HG03280 (cell line): Measurements from ENCODE around the gene ATXN7L1.

Experiments
- ATAC-seq: cut with Tn5 transposase; IDR thresholded peaks from one replicate; pipeline ENCODE4 v1.9.1; 2021; ENCODE audit warnings: mild to moderate bottlenecking, moderate library complexity; ENCODE audit not compliant: unreplicated experiment

ATXN7L1 gene

GRCh38 chr7:105682341-105683060, 193.9 kb downstream of the ATXN7L1 start:
- ATAC-seq: no peak

- no peak for ATAC-seq
Measured at GRCh38 chr7:105680505-105681187, 195.8 kb downstream of the ATXN7L1 start.

GRCh38 chr7:105678811-105679495, 197.4 kb downstream of the ATXN7L1 start:
- ATAC-seq: no peak

GRCh38 chr7:105677817-105678573, 198.4 kb downstream of the ATXN7L1 start:
- peak; percentile 53 for ATAC-seq

- ATAC-seq: no peak
Measured at GRCh38 chr7:105677410-105677730, 199.0 kb downstream of the ATXN7L1 start.

GRCh38 chr7:105675934-105676371, 200.4 kb downstream of the ATXN7L1 start:
- no peak for ATAC-seq

- no peak for ATAC-seq
Measured at GRCh38 chr7:105674200-105674920, 202.0 kb downstream of the ATXN7L1 start.

GRCh38 chr7:105673367-105674084, 202.9 kb downstream of the ATXN7L1 start:
- no peak for ATAC-seq

- no peak for ATAC-seq
Measured at GRCh38 chr7:105672801-105673200, 203.6 kb downstream of the ATXN7L1 start.

GRCh38 chr7:105666324-105666723, 210.1 kb downstream of the ATXN7L1 start:
- ATAC-seq: no peak

GRCh38 chr7:105665684-105666083, 210.7 kb downstream of the ATXN7L1 start:
- no peak for ATAC-seq

GRCh38 chr7:105664816-105665525, 211.4 kb downstream of the ATXN7L1 start:
- ATAC-seq: no peak

GRCh38 chr7:105662998-105663397, 213.4 kb downstream of the ATXN7L1 start:
- ATAC-seq: no peak

- no peak for ATAC-seq
Measured at GRCh38 chr7:105661625-105662024, 214.8 kb downstream of the ATXN7L1 start.

- no peak for ATAC-seq
Measured at GRCh38 chr7:105656922-105657521, 219.4 kb downstream of the ATXN7L1 start.

GRCh38 chr7:105655500-105656380, 220.7 kb downstream of the ATXN7L1 start:
- no peak for ATAC-seq

- no peak for ATAC-seq
Measured at GRCh38 chr7:105655067-105655466, 221.3 kb downstream of the ATXN7L1 start.

GRCh38 chr7:105654095-105654686, 222.2 kb downstream of the ATXN7L1 start:
- no peak for ATAC-seq
